Hematopoietic multipotent progenitor cell treated with erythropoietin and hydrocortisone succinate and interleukin-3 and kit ligand, for 4 days (in vitro differentiated cells): ENCODE results near the gene BRD3.

Source experiments
- DNase-seq: peaks from one replicate; pipeline ENCODE4 v3.0.0-alpha.2; 2015

Gene BRD3

DNA sequence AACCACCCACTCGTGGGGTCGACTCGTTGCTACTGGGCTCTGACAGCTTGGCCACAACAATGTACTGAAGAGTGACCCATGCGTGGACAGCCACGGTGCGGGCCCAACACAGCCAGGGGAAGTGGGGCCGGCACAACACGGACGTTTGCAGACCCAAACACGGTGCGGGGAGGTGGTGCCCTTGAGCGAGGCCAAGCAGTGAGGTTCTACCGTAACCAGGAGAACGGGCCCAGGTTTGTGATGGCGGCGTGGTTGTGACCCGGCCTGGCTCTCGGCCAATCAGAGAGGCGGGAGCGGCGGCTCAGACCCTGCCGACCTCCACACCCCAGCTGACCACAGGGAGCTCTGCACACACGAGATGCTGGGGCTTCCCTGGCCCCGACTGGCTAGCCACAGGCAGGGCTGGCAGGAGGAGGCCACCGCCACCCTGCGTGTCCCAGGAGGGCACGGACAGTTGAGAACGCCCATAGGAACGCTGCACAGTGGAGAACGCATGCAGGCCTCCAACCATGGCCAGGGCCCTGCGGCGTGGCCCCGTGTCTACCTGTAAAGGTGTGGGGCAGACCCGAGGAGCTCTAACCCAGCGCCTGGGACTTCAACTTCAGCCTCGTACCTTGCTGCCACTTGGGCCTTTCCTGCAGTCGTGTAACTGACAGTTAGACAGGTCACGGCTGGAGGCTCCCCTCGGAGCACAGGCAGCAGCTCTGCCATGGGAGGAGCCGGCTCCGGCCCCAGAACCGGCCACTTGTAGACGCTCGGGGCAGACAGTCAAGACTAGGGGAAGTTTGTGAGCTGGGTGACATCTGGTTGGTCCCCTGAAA is 13.7 kb downstream of the BRD3 start:
- no peak for DNase-seq

GRCh38 chr9:134053401-134053871 is 14.4 kb downstream of the BRD3 start:
- DNase-seq, result no peak

- DNase-seq, result no peak
These were observed 14.9 kb downstream of the BRD3 start for GRCh38 chr9:134052941-134053340.

GRCh38 chr9:134052491-134052890 is 15.3 kb downstream of the BRD3 start:
- no peak for DNase-seq

GRCh38 chr9:134051319-134051718 is 16.5 kb downstream of the BRD3 start:
- no peak for DNase-seq

GRCh38 chr9:134050726-134051125 is 17.1 kb downstream of the BRD3 start:
- DNase-seq, result no peak

GRCh38 chr9:134049772-134050588 is 17.8 kb downstream of the BRD3 start:
- no peak for DNase-seq

DNA sequence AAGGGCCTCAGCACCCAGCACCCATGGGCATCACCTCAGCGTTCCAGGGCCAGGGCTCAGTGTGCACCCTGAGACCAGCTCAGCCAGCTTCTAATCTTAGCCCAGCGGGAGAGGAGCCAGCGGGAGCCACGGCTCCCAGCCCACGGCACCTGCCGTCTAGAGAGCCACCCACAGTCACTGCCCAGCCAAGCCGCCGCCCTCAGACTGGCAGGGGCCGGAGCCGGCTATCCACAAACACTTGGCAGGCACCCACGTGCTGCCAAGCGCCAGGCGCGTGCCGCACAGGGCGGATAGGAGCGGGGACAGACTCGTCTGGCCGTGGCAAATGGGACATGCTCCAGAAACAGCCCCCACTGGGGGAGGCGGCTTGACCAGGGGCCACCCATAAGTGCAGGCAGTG is 18.6 kb downstream of the BRD3 start:
- no peak for DNase-seq

DNA sequence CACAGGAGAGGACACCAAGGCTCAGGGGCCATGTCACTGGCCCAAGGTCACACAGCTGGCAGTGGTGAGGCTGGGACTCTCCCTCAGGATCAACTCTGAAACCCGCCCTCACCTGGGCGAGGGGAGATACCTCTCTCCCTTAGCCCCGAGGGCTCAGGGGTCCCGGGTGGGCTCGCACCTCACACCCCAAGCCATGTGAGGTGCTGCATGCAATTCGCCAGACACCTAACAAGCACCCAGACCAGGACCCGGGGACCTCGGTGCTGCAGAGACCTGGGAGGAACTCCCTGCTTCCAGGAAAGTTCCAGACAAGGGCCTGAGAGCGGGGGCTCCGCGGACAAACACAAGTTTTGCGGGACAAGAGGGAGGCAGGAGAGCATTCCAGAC is 19.3 kb downstream of the BRD3 start:
- DNase-seq, result no peak

GRCh38 chr9:134047868-134048581 is 19.8 kb downstream of the BRD3 start:
- DNase-seq, result no peak

DNA sequence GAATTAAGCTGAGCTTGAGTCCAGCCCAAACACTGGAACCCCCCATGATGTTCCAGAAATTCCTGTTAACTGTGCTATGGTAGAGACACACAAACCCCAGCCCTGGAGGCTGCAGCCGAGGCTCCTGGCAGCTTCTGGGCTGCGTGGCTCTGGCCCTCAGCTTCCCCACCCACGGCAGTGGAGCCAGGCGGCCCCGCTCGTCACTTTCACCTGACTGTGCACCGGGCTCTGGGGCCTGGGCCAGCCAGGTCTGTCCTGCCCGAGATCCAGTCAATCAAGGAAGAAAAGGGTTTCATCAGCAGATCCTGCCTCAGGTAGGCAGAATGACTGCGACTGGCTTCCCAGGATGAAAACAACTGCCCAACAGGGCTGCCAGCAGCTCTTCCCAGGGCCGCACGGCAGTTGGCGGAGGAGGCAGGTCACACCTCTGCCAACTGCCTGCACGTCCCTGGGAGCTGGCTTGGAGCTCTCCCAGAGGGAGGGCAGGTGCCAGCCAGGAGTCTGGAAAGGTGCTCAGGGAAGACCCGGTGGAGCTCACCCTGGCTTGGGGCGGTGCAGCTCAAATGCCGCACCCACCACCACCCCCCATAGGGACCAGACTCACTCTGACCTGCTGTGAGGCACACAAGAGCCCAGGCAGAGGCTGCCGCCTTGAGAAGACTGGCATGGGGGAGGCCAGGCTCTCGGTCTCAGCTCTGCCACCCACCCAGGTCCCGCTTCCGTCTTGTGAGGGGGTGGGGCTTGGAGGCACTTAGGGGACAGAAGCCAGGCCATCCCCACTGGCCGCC is 20.7 kb downstream of the BRD3 start:
- DNase-seq, result no peak

DNA sequence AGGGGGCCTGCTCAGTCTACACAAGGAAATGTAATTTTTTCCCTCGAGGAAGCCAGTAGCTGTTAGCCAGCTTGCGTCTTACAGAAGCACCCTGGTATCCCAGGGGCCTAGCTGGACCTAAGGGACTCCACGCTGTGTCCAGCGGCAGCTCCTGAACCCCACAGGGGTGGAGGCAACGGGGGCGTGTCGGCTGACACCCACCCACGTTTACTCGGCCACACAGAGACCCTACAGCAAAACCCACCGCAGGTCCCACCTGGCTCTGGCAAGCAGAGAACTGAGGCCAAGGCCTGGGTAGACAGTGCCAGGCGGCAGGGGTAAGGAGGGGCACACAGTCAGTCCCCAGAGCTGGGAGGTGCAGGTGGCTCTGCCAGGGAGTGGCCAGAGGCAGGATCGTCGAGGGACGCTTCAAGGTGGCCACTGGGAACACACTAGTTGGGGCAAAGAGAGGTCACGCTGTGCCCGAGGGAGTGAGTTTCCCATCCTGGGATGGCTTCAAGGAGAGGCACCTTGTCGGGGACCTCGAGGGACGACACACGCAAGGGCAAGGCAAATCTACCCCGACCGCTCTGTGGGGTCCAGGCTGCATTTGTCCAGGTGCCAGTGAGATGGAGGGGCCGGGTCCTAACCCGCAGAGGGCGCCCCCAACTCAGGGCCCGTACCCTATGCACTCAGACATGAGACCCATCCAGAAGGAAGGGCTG is 21.8 kb downstream of the BRD3 start:
- no peak for DNase-seq

GRCh38 chr9:134044944-134045343 is 22.9 kb downstream of the BRD3 start:
- DNase-seq, result no peak

DNA sequence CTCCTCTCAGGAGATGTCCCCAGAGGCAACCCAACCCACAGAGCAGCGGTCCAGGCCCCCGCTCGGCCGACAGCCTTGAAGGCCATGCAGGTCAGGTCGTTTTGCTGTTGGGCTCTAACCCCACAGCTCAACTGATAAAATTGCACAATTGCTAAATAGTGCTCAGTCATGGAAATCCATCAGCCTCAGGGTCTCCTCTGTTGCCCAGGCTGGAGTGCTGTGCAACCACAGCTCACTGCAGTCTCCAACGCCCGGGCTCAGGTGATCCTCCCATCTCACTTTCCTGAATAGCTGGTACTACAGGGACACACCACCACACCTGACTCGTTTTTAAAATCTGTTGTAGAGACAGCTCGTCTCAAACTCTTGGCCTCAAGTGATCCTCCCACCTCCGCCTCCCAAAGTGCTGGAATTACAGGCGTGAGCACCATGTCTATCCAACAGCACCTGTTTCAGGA is 24.3 kb downstream of the BRD3 start:
- peak; percentile 21 for DNase-seq

GRCh38 chr9:134041649-134041962 is 26.2 kb downstream of the BRD3 start:
- no peak for DNase-seq

DNA sequence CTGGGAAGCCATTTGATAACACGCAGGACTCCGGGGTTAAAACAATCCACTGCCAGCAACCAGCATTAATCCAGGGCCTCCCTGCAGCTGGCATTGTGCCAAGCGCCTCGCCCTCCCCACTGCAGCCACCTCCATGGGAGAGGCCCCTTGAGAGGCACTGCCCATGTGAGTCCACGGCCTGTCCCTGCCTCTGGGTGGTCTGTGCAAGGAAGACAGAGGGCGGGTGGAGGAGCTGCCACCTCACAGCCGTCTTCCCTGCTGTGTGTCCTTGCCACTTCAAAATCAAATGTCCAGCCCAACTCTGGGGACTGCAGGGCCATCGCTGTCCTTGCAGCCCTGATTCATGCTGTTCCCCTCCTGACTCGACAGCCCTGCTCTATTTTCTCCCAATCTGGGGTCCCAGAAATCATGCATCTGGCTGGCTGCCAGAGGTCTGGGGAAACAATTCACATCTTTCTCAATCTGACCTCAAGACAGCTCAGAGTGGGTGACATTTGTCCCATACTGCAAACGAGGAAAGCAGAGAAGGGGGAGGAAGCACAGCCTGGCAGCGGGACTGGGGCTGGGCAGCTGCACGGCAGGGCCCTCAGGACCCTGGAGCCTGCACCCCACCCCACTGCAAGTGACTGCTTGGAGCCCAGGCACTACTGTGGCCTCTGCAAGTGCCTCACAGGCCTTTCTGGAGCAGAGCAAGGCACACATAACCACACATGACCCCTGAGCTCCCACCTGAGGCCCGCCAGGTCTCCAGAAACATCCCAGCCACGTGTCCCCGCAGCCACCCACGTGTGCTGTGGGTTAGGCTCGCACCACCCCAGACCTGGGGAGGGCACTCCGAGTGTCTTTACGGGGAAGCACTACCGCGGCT is 26.8 kb downstream of the BRD3 start:
- DNase-seq, result peak; percentile 44

- no peak for DNase-seq
These were observed 27.7 kb downstream of the BRD3 start for GRCh38 chr9:134040176-134040565.

- no peak for DNase-seq
These were observed 28.2 kb downstream of the BRD3 start for GRCh38 chr9:134039386-134040175.

GRCh38 chr9:134037641-134038040 is 30.2 kb downstream of the BRD3 start:
- no peak for DNase-seq

GRCh38 chr9:134036130-134036529 is 31.7 kb downstream of the BRD3 start:
- no peak for DNase-seq
